Hepatocyte (in vitro differentiated cells): ENCODE measurements around the gene MOV10.

Experiments used
- EZH2 ChIP-seq: fragments of 200-600 bp; sonication (generic); IDR thresholded peaks from 2 replicates; pipeline ENCODE4 v1.6.1; 2016; ENCODE audit warnings: antibody characterized with exemption, mild to moderate bottlenecking, borderline replicate concordance
- EZH2phosphoT487 ChIP-seq: fragments of 200-600 bp; sonication (generic); IDR thresholded peaks from one replicate; pipeline ENCODE4 v1.6.1; 2018; ENCODE audit warnings: antibody characterized with exemption, mild to moderate bottlenecking, low read depth, moderate library complexity; ENCODE audit not compliant: unreplicated experiment, severe bottlenecking
- TF ChIP-seq, protein P1 (sequence below): fragments of 200-600 bp; sonication (generic); IDR thresholded peaks from 2 replicates; pipeline ENCODE4 v1.5.1; 2016; ENCODE audit warnings: antibody characterized with exemption, mild to moderate bottlenecking; ENCODE audit not compliant: poor library complexity

GRCh38 chr1:112748396-112748795 lies 73.9 kb downstream of the MOV10 start:
- TF ChIP-seq, protein P1, sequence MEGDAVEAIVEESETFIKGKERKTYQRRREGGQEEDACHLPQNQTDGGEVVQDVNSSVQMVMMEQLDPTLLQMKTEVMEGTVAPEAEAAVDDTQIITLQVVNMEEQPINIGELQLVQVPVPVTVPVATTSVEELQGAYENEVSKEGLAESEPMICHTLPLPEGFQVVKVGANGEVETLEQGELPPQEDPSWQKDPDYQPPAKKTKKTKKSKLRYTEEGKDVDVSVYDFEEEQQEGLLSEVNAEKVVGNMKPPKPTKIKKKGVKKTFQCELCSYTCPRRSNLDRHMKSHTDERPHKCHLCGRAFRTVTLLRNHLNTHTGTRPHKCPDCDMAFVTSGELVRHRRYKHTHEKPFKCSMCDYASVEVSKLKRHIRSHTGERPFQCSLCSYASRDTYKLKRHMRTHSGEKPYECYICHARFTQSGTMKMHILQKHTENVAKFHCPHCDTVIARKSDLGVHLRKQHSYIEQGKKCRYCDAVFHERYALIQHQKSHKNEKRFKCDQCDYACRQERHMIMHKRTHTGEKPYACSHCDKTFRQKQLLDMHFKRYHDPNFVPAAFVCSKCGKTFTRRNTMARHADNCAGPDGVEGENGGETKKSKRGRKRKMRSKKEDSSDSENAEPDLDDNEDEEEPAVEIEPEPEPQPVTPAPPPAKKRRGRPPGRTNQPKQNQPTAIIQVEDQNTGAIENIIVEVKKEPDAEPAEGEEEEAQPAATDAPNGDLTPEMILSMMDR = no peak
- no peak for TF ChIP-seq EZH2
- no peak for TF ChIP-seq EZH2phosphoT487
